K562 (cell line): Measurements from ENCODE around the gene C1QTNF12. TPM values are rescaled to one million over a fixed set of nuclear protein-coding genes. Genes with fewer than 3 reads are reported as not detected.

ENCODE experiments used
- AFF1 ChIP-seq, 2 experiments: fragments of 450-650 bp; IDR thresholded peaks; 2 replicates each; pipeline ENCODE4 v1.6.1; 2018; ENCODE audit warnings: mild to moderate bottlenecking in 2 of 2, low read depth in 1 of 2; ENCODE audit not compliant: partially characterized antibody in 2 of 2
- ARID3A ChIP-seq: IDR thresholded peaks from 2 replicates; pipeline ENCODE4 v1.6.1; 2012; ENCODE audit warnings: low read depth, low read length, improper control_type of control experiment, borderline replicate concordance
- CREB3L1 ChIP-seq: fragments of 450-650 bp; IDR thresholded peaks from 2 replicates; pipeline ENCODE4 v1.6.1; 2014; ENCODE audit warnings: low read depth, mild to moderate bottlenecking, moderate library complexity, borderline replicate concordance
- CXXC5 ChIP-seq: fragments of 250-450 bp; sonication (Bioruptor Pico); IDR thresholded peaks from 2 replicates; pipeline ENCODE4 v1.8.0; 2022; ENCODE audit warnings: inconsistent platforms, mild to moderate bottlenecking, moderate library complexity
- DEAF1 ChIP-seq: fragments of 450-650 bp; formaldehyde crosslinking; IDR thresholded peaks from 2 replicates; pipeline ENCODE4 v1.4.0; 2020; ENCODE audit warnings: mild to moderate bottlenecking, moderate library complexity
- FOXO4 ChIP-seq: fragments of 450-650 bp; formaldehyde crosslinking; IDR thresholded peaks from 2 replicates; pipeline ENCODE4 v1.4.0; 2020; ENCODE audit warnings: mild to moderate bottlenecking, moderate library complexity
- KLF16 ChIP-seq: IDR thresholded peaks from 2 replicates; pipeline ENCODE4 v1.6.1; 2016; ENCODE audit warnings: antibody characterized with exemption
- RNF2 ChIP-seq: sonication (generic); IDR thresholded peaks from 2 replicates; pipeline ENCODE4 v1.6.1; 2016
- SMAD4 ChIP-seq: fragments of 250-450 bp; sonication (Bioruptor Pico); conservative IDR thresholded peaks from 2 replicates; pipeline ENCODE4 v1.8.0; 2021; ENCODE audit warnings: inconsistent platforms, mild to moderate bottlenecking, moderate library complexity
- ZNF23 ChIP-seq: fragments of 250-450 bp; sonication (Bioruptor Pico); IDR thresholded peaks from 2 replicates; pipeline ENCODE4 v1.4.0; 2020; ENCODE audit warnings: mild to moderate bottlenecking
- ZNF696 ChIP-seq: fragments of 250-450 bp; sonication (Bioruptor Pico); conservative IDR thresholded peaks from 2 replicates; pipeline ENCODE4 v1.4.0; 2020; ENCODE audit warnings: mild to moderate bottlenecking, moderate library complexity
- polyA plus RNA-seq, 8 experiments: library from polyadenylated mRNA; depleted of rRNA in 4 of 8; stranded (reverse) in 5 of 8; unstranded in 3 of 8; fragments of >200 nt; fragmentation: Nextera tagmentation in 2 of 8; fragmentation: Illumina TruSeq in 1 of 8; extraction: Ambion mirVana in 2 of 8; extraction: Trizol in 1 of 8; gene quantifications; 2 replicates each; pipeline versions ENCODE4 v1.2.1 to v1.2.3, GENCODE V29; 2011 to 2014; ENCODE audit warnings: inconsistent platforms in 1 of 8, missing spikeins in 1 of 8
- total RNA-seq, 7 experiments: library from RNA; depleted of rRNA in 6 of 7; stranded (reverse); fragments of >200 nt in 6 of 7; fragmentation: Illumina TruSeq in 2 of 7; extraction: Trizol in 2 of 7; gene quantifications; 2 replicates each; pipeline versions ENCODE4 v1.2.1 to v1.2.3, GENCODE V29; 2011 to 2021; ENCODE audit warnings: low replicate concordance in 1 of 7

Gene C1QTNF12
- total and polyA plus RNA-seq, 9 of the 15 experiments (the other 6 are each of a cell fraction or from before 2014, with no cell fraction given) = 0.11 to 4.3 (median 0.93) TPM; not detected in 3

- TF ChIP-seq ARID3A (no peak), CXXC5 (peak; percentile 83), SMAD4 (CRISPR knock-in tag) (0 out of 2 replicates have a peak, but pooled peaks have one; percentile 51), FOXO4 (CRISPR knock-in tag) (no peak), ZNF23 (CRISPR knock-in tag) (no peak), ZNF696 (CRISPR knock-in tag) (no peak), KLF16 (no peak), CREB3L1 (peak; percentile 80; the same call in 1 of the 2 replicates), DEAF1 (CRISPR knock-in tag) (no peak), AFF1 (IDR thresholded peaks at IDR 0.05; ENCODE audit: low read depth in 1 of 2, partially characterized antibody in 2 of 2) (peak in 1 of 2 experiments; percentile 62), RNF2 (no peak)
Measured at GRCh38 chr1:1273512-1274298, 27.2 kb upstream of the C1QTNF12 start, which contains the start of gene UBE2J2 (continued).
